ENCODE measurements around the gene INMT. TPM values are rescaled to one million over a fixed set of nuclear protein-coding genes. Genes with fewer than 3 reads are reported as not detected.

The INMT gene
- total and polyA plus RNA-seq, 2 of the 8 experiments (the other 6 are each of a cell fraction or from before 2014, with no cell fraction given): 0.60 to 0.94 TPM

DNA sequence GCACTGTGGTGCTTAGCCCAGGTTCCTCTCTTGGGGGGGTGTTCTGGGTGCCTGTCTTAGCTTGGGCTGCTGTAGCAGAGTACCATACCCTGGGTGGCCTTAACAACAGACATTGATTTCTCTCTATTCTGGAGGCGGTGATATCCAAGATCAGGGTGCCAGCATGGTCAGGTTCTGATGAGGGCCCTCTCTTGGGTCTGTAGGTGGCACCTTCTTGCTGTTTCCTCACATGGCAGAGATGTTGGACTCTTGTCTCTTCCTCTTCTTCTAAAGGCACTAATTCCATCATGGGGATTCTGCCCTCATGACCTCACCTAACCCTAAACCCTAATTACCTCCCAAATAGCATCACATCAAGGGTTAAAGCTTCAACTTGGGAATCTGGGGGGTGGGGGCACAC lies 49.7 kb upstream of the INMT start (continued):
- no peak for TF ChIP-seq RNF2 (IDR thresholded peaks at IDR 0.05; ENCODE audit: borderline replicate concordance, low read depth, low read length, missing control alignments, poor library complexity, severe bottlenecking)
- TF ChIP-seq FOSL1 (IDR thresholded peaks at IDR 0.05; ENCODE audit: insufficient read depth, low read depth, low read length): no peak
- TF ChIP-seq BRCA1 (IDR thresholded peaks at IDR 0.05; ENCODE audit: low read depth, low read length): no peak
- TF ChIP-seq SAP30 (IDR thresholded peaks at IDR 0.05; ENCODE audit: insufficient read depth, insufficient replicate concordance, low read length): no peak
